ENCODE data around the gene SLC38A1.
"Not testable (repeated sequence)": the region's sequence is repeated elsewhere in the genome, so short reads cannot be mapped to it uniquely, and the experiment has no call there.

SLC38A1 gene

DNA sequence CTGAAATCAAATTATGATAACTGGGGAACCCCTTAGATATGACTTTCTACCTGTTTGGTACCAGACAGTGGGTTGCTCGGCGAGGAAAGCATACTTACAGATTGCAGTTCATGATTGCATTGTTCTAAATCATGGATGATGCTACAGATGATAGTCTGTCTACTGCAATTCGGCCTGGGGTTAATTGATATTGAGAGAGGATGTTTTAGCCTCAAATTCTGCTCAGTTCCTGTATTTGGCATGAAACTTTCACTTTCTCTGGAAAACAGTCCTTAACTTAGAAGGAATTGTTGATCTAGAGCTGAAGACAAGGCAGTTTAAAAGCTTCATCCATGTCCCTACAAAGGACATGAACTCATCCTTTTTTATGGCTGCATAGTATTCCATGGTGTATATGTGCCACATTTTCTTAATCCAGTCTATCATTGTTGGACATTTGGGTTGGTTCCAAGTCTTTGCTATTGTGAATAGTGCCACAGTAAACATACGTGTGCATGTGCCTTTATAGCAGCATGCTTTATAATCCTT lies 106.2 kb downstream of the SLC38A1 start:
- DNase-seq = not testable (repeated sequence)

DNA sequence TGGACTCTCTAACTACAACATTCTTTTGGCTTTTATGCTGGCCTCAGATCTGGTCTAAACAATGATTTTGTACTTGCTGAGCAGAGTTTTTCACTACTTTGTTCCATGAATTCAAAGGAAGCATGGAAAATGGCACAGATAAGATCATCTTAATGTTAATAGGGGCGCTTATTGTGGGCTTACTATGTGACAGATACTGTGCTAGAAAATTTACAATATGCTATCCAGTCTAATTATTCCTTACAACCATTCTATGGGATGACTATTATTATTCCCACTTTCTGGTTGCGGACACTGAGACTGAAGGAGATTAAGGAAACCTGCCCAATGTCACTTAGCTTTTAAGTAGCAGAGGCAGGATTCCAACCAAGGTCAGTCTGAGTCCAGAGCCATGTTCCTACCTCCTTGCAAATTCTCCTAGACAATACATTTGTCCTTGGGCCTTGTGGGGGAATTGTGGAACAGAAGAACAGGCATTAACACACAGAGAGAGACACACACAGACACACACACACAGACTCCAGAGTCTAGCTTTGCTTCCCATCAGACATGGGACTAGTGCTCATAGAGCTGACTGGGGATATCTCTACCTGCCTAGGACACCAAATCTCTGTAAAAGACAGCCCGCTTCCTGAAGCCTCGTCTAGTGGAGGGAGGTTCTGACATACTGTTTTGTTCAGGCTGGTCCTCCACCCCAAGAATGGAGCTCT lies 107.7 kb downstream of the SLC38A1 start:
- no peak for DNase-seq

DNA sequence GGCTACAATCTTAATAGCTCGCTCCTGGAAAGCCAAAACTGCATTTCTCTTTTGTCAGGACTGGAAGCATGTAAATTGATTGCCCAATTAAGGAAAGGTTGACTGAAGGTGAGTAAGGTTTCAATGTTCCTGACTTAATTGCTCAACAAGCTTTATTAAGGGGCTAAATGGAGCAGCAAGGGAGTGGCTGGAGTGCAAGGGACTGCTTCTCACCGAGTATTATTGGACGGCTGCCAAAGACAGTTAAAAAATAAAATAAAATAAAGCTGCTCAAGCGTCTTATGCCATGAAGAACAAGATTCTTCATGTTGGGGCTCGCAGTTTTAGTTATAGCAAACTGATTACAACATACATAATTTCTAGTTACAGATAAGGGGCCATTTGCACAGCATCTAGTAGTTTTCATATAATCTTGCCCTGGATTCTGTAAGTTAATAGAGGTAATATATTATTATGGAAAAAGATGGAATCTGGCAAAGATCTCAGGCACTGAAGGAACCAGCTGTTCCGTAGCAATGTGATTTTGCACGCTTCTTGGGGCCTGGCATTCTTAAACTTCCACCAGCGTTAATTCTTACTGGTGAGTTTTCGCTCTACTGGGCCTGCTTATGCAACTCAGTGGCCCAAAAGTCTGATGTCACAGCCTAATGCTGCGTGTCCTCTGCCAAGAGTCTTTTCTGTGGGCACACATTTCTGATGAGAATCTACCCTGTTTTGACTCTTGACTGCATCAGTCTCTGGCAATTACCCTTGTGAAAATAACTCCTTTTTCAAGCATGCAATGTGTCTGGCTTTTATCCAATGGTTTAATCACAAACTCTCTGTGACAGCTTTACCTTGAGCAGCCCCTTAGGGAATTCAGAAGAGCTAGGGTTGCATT lies 108.5 kb downstream of the SLC38A1 start:
- DNase-seq = no peak

DNA sequence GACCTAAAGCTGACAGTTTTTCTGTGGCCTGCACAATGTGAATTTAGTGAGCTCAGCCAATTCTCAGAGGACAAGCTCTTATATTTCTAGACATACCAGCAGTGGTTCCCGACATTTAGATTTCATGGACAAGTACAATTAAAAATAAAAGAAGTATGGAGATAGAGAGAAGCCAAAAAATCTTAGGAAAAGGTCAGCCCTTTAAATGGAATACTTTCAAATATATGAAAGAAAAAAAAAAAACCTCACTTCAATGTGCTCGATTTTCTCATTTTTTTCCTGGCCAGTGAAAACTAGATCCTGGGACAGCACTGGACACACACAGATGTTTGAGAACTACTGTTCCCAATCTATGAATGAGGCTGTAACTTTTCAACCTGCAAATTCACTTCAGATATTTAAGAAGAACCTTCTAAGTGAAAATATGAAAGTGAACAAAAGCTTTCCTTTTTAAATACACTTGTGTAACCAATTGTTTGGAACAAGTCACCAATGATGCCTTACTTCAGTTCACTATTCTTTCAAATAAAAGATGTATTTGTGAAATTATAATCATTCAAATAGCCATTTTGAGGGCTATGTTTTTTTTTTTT lies 109.4 kb downstream of the SLC38A1 start:
- no peak for DNase-seq

DNA sequence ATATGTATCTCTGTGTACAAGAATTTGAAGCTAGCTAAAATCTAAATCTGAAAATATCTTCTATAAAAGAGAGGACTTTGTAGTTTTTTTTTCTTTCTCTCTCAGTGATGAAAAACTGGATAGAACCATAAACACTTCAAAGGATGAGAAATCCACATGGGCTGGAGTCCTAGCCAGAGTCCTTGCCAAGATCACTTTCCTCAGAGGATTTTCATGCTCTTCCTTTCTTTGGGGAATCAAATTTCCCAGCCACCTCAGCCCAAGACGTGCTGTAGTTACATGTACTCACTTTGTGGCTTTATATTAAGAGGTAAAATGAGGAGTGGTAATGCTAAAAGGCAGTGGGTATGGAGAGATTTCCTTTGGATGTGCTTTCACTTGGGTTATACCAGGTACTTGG lies 110.3 kb downstream of the SLC38A1 start:
- no peak for DNase-seq

DNA sequence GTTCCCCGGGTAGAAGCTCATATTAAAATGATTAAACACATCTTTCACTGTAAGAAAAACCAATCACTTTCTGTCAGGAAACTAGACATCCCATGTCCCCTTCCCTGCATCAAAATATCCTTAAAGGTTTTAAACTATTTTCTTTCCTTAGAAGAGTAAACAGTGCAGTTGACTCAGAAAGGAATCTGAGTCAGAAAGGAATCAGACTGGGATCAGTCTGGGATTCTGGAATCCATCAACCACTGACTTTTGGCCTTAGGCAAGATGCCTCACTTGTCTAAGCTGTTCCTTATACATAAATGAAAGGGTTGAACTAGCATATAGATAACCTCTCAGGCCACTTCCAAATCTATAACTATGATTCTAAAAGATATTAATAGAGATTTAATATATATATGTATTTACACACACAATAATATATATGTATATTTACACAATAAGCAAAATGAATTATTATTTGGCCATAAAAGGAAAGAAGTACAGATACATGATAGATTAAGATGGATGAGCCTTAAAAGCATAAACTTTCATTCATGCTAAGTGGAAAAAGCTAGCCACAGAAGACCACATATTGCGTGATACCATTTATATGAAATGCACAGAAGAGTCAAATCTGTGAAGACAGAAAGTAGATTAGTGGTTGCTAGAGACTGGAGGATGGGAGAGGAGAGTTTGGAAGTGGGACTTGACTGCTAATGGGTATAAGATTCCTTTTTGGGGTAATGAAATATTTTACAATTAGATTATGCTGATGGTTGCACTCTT lies 114.4 kb downstream of the SLC38A1 start:
- no peak for DNase-seq

DNA sequence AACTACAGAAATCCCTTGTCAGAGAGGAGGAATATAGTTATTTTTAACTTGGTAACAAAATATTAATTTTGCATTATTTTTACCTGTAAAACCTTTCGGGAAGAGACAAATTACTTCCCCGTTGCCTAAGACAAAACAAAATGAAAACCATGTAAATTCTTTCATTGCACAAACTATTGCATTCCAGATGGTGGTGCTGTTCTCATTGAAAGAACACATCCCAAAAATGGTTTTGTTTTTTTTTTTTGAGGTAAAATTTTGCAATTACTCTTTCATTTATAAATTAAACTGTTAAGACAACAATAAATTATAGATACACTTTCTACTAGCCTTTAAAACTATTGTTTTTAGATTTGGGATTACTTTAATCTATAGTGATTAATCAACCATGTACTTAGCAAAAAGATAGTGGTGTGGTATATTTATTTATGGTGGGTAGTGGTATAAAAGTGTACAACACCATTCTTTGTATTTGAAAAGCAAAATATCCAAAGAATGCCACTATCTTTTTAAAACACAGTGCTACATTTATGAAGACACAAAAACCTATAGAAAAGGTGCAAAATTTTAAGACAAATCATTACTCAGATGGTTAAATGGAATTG lies 115.5 kb downstream of the SLC38A1 start:
- peak in 1 of 2 donors; percentile 38 for DNase-seq

DNA sequence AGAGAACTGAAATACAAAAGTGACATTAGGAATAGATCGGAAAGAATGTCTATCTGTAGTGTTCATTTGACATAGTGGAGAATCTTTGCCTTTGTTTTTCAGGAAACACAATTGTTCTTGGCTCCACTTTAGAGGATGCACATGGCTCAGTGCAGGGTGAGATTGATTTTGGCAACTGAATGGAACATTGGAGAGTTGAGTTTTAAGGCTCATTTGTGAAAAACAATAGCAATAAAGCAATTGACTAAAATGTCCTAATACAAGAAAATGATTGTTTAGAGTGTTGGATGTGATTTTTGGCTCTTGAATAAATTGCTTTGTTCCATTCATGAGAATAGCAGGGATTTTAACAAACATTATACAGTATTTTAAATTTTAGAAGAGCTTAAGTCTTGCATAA lies 116.4 kb downstream of the SLC38A1 start:
- DNase-seq = no peak

DNA sequence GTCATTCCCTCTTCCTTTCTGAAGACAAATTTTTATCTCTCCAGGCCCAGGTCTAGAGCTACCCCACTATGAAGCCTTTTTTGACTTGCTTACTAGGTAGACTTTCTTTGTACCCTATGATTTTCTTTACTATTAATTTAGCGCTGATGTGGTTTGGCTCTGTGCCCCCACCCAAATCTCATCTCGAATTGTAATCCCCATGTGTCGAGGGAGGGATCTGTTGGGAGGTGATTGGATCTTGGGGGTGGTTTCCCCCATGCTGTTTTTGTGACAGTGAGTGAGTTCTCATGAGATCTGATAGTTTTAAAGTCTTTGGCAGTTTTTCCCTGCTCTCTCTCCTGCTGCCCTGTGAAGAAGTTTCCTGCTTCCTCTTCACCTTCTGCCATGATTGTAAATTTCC lies 118.1 kb downstream of the SLC38A1 start:
- no peak for DNase-seq

DNA sequence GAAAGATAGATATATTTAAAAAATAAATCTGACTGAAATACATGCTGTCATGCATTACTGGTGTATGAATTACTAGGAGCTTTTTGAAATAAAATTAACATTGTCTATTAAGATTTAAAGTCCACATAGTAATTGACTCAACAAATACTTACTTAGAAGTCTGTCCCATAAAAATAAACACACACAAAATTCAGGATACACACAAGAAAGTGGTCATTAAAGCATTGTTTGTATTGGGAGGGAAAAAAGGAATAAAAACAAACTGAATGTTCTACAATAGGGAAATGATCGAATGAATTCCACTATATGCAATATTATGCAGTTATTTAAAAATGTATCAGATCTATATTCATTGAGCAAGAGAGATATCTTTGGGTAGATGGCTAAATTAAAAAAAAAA lies 118.9 kb downstream of the SLC38A1 start:
- no peak for DNase-seq

DNA sequence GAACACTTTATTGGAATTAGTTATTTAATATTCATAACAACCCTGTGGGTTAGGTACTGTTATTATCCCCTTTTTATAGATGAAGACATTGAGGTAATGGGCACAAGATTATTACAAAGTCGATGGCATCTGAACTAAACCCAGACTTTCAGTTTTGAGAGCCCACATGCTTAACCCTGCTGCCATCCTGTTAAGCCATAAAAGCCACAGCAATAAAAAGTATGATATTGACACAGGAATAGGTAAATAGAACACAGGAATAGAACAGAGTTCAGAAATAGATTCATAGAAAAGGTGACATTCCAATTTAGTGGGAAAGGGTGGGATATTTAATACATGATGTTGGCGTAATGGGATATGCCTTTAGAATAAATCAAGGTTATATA lies 119.8 kb downstream of the SLC38A1 start:
- DNase-seq = no peak

DNA sequence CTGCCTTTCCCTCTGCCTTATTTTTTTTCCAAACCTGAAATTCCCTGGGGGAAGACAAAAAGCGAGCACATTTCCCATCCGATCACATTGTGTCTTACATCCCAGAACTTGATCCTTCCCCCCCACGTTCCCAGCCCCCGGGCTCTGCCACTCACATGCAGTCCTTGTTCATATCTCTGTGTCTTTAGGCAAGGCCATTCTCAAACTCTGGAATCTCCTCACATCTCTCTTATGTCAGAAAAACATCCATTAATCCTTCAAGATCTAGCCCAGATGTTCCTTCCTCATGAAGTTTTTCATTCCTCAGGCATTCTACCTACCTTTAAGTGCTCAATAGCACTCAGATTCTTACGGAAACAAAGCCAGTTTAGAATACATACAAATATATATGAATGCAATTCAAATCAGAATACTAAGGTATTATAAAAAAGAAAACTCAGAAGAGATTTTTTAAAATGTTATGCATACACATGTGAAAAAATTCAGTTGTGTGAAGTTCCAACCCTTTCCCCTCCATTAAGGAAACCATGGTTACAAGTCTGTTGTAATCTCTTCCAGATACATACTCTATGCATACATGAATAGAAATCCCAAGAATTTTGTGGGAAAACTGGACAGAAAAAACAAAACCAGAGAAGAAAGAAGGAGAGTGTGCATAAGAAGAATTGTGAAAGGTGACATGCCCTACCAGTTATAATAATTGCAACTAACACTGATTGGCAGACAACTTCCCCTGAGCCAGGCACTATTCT lies 120.3 kb downstream of the SLC38A1 start:
- DNase-seq = no peak

DNA sequence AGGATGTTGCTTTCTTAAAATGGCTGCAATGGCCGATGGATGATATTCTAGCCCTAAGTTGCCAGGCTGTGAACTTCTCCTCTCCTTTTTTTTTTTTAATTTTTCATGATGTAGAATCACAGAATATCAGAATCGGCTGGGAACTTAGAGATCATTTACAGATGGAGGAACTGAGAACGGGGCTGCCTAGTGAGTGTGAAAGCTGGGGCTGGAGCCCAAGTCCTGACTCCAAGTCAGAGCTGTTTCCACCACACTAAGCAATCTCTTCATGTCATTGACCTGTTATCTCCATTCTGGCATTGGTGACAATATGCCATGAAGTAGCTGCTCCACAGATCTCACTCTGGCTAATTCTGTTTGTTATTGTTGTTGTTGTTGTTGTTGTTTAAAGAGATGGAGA lies 121.7 kb downstream of the SLC38A1 start:
- no peak for DNase-seq

DNA sequence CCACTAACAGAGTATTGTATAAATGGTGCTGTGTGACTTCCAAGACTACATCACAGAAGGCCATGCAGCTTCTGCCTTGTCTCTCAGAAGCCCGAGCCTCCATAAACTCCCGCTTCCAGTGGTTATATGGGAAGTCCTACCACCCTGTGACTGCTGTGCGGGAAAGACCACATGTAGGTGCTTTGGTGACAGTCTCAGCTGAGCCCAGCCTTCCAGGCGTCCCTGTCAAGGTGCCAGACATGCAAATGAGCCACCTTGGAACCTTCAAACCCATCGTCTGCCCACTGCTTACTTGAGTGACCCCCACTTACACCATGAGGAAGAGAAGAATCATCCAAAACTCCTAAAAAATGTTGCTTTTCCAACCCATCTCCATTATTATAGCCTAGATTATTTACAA lies 123.0 kb downstream of the SLC38A1 start:
- no peak for DNase-seq

DNA sequence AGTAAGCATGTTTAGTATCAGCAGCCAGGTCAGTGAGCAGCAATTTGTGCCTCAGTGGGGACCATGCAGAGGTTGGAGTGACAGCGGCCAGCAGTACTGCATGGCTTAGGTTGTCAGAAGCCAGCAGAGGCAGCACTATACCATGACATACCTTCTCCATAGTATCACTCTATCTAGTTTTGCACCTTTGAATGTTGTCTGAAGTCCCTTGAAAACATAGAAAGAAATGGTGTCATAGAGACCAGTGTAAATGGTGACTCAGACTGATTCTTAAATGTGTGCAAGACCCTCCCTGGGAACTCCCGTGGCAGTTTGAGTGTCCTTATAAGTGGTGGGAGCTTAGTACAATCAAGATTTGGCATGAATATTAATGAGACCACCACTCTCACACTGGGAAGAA lies 124.4 kb downstream of the SLC38A1 start:
- no peak for DNase-seq

DNA sequence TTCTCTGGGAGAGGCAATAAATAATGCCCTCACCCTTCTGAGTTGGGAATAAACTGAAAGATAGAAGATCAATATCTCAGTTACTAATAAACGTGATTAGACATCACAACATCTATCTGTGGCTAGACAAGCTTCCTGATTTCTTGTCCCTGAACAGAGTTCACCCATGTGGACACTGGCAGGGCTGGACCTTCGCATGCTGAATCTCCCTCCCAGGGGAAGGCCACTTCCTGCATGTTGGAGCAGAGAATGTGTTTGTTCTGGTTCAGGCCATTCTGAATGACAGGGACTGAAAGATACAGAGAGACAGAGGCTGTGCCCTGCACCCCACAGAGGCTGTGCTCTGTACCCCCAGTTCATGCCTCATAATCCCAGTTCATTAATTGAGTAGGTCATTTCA lies 132.6 kb downstream of the SLC38A1 start:
- DNase-seq = no peak

DNA sequence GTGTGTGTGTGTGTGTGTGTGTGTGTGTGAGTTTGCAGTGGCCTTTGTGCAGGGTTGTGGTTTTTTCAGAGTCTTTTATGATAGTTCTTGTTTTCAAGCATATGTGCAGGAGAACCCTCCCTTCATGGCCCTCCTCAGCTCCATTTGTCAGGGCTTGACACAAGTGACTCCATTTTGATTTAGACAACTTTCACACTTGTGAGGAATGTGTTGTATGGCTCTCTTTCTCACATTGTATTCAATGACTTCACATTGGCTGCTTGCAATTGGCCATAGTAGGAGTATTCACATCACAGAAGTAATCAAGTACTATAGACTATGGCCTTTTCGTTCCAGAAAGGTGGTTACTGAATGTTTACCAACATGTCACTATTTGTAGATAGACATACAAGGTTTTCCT lies 133.1 kb downstream of the SLC38A1 start:
- no peak for DNase-seq

DNA sequence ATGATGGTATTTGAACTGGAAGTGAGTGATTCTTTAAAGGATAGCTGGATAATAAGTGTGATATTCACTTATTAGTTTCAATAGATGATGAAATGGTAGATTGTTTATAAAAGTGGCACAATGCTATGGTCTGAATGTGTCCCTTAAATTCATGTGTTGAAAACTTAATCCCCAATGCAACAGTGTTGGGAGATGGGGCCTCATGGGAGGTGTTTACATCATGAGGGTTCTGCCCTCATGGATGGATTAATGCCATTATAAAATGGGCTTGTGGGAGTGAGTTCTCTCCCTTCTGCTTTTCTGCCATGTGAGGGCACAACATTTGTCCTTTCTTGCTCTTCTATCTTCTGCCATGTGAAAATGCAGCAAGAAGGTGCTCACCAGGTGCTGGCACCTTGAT lies 134.0 kb downstream of the SLC38A1 start:
- no peak for DNase-seq

DNA sequence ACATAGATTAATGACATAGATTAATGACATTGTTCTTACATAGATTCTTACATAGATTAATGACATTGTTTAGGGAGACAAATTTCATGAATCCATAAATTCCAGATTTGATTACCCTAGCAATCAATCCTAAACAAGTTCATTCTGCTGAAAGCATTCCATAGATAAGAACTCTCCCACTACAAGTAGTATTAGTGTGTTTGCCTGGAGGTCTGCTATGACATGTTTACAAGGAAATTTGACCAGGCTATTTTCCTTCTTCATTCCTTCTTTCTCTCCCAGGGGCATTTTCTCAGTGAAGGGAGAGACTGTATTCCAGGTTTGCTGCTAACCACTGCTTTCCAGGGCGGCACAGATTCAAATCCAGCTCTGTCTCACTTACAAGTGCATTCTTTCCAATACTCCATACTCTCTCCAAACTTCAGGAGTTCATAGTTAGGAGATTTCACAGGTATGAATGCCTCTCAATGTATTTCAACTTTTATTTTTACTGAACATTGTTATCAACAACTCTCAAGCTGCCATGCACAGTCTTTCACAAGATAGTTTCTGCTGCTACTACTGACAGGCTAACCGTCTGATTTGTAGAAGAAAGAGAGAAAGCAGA lies 134.5 kb downstream of the SLC38A1 start:
- no peak for DNase-seq

DNA sequence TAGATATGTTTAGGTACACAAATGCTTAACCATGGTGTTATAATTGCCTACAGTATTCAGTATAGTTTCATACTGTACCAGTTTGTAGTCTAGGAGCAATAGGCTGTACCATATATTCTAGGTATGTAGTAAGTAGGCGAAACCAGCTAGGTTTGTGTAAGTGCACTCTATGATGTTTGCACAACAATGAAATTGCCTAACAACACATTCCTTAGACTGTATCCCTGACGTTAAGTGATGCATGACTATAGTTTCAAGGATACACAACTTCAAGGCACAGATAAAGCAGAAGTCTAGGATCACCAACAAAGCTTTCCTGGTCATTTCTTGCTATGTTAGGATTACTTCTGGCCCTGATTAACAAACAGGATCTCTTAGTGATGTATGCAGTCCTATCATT lies 135.1 kb downstream of the SLC38A1 start:
- DNase-seq = no peak
